Measurements from ENCODE around the gene MEST.
"Not testable (repeated sequence)": the region's sequence is repeated elsewhere in the genome, so short reads cannot be mapped to it uniquely, and the experiment has no call there.

The MEST gene

DNA sequence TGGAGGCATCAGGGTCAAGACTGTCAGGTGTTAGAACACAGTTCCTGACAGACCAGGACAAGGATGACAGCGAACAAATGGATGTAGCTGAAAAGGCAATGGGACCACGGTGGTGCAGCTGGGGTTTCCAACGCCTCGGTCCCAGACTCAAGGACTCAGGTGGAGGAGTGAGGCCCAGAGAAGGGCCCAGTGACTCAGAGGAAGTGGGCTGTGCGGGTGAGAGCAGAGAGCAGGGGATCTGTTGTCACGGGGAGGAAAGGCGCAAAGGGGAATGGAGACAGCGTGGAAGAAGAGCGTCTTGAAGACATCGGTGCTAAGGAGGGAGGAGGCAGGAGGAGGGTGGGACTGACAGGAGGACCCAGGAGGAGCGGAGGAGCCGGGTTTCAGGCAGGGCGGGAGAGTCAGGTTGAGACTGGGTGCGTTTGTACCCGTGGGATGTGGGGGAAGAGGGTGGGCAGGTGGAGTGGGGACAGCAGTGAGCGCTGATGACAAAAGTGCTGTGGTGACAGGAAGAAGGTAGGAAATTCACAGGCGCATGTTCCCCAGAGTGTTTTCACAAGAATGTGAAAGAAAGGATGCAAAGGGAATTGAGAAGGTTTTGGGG, 36.0 kb downstream of the MEST start:
- DNase-seq: not testable (repeated sequence)

DNA sequence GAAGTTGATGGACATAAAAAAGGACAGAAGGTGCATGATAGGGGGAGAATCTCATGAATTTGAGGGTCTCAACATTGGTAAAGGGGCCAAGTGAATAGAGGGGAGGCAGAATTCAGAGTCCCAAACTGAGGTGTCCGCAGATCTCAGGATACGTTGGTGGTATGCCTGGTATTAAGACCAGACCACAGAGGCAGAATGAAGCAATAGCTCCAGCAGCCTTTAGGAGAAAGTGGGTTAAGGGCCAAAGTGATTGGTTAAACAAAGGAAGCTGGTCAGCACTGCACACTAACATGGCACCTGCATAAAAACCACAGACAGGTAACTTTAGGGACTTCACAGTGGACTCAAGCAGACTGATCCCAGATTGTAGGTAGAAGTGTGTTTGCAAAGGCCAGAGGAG, 37.5 kb downstream of the MEST start:
- no peak for DNase-seq

DNA sequence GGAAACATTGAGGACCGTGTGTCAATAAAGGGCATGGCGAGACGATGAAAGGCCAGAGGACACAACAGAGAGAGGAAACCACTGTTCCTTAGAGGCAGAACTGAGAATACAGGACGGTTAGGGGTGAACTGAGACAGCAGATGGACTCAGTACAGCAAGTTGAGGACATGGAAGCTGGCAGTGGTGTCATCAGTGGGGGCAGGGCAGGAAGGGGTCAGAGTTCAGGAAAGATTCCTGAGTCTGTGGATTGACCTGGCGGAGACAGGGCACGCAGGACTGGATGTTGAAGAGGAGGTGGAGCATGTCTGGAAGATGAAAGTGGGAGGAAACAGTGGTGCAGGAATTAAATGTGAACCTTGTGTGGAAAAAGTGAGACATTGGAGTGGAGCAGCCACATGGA, 46.0 kb downstream of the MEST start:
- not testable (repeated sequence) for DNase-seq

DNA sequence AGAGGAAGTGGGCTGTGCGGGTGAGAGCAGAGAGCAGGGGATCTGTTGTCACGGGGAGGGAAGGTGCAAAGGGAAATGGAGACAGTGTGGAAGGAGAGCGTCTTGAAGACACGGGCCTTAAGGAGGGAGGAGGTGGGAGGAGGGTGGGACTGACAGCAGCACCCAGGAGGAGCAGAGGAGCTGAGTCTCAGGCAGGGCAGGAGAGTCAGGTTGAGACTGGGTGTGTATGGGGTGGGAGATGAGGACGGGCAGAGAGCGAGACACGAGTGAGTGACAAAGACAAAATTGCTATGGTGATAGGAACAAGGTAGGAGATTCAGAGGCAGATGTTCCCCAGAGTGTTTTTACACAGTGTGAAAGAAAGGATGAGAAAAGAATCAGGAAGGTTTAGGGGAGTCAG, 49.4 kb downstream of the MEST start:
- not testable (repeated sequence) for DNase-seq

DNA sequence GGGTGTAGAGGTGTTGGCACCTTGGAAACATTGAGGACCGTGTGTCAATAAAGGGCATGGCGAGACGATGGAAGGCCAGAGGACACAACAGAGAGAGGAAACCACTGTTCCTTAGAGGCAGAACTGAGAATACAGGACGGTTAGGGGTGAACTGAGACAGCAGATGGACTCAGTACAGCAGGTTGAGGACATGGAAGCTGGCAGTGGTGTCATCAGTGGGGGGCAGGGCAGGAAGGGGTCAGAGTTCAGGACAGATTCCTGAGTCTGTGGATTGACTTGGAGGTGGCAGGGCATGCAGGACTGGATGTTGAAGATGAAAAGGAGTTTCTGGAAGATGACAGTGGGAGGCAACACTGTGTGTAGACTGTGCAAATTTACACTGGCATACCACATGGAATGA, 50.4 kb downstream of the MEST start:
- not testable (repeated sequence) for DNase-seq

DNA sequence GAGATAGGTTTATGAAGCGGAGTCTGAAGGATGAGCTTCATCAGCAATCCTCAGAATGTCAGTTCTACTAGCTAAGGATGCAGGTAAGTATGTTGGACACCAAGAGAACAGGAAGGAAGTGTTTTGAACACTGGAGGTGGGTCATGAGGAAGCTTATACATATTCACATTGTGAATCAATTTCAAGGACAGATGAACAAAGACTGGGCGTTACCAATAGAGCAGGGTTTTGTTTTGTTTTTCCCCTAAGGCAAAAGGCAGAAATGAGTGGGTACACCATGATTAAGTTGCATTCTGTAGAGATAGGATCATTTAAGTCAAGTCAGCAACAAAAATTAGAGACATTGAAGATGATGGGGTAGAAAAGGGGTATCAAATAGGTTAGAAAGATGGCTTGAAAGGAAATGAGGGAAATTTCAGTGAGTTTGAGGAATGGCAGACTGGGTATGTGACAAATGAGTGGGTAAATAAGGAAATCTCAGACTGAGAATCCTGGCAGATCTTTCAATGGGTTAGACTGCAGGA, 51.7 kb downstream of the MEST start:
- DNase-seq: no peak

DNA sequence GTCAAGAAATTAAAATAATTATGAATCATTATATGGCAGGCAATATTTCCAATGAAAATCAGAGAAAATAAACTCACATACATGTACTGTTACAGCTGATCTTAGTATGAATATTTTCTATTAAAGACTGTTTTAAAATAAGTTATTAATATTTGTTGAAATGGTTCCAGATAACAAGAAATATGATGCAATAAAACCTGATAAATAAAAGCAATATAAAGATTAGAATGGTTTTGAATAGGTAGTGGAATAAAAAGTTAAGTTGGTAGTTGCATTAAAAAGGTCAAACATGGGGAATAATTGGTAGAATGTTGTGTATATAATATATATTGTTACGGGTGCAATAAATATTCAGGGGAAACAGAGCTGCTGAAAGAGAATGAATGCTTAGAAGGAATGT, 52.5 kb downstream of the MEST start:
- DNase-seq: no peak

DNA sequence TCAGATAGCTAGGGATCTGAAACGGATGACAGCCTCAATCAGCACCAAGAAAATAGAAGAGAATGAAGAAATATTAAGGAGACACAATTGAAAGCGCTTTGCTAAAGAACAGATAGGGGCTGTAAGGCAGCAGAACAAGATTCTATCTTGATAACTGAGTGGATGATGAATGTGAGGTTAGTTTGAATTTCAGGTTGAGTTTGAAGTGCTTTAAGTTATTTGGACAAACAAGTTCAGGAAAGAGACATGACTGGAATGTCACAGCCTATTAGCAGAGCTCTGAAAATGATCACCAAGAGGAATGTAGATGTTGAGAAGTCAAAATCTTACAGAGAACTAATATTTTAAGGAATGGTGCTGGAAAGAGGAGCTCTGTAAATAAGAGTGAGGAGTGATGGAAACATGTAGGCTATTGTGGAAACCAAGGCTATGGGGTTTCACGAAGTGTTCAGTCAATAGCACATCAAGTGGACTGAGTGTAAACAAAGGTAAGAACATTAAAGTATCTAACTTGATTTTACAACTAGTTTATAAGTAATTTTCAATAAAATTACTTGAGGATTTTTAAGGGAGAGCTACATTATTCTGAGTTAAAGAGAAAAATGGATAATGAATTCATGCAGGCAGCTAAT, 61.6 kb downstream of the MEST start:
- DNase-seq: no peak

DNA sequence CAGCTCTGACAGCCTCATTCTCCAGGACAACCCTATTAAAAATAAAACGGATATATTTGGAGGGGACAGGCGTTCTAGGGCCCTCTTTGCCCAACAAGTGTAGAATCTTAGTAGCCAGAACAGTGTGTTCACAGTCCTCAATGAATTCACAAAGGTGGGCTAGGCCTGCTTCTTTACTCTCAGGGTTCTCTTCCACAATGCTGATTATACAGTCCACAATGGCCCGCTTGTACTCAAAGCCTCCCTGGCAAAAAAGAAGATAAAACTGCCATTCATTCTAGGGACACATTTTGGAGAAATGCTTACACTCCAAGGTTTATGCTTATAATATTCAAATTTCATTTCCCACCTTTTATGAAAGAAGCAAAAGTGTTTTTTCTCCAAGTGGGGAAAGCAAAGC, 62.6 kb downstream of the MEST start:
- no peak for DNase-seq
